Activated CD8-positive, alpha-beta T cell treated with anti-CD3 and anti-CD28 coated beads, Interleukin-2, amount 10 ng/mL, durations not matched to agents 7 days and 5 days (primary cell): Measurements from ENCODE around the gene CHEK2. TPM values are rescaled to one million over a fixed set of nuclear protein-coding genes. Genes with fewer than 3 reads are reported as not detected.
"Not testable (repeated sequence)": the region's sequence is repeated elsewhere in the genome, so short reads cannot be mapped to it uniquely, and the experiment has no call there.

Experiments used
- ATAC-seq: fragments of 150-1000 bp; cut with Tn5 transposase; one replicate; pipeline ENCODE4 v1.10.0; 2021; ENCODE audit warnings: moderate library complexity
- CTCF ChIA-PET: fragments of 350-600 bp; sonication (Branson Sonifier 250); formaldehyde crosslinking; loops from one replicate; lab custom pipeline; 2021; ENCODE audit warnings: antibody characterized with exemption; lab: Charles Lee
- POLR2A ChIA-PET: fragments of 350-600 bp; sonication (Branson Sonifier 250); formaldehyde crosslinking; loops from one replicate; lab custom pipeline; 2021; ENCODE audit warnings: antibody characterized with exemption; lab: Charles Lee
- DNase-seq: peaks from one replicate; pipeline ENCODE4 v3.0.0-alpha.2; 2020
- H3K27ac Mint-ChIP-seq: one replicate; pipeline ENCODE4 v1.8.0; 2021; ENCODE audit warnings: mild to moderate bottlenecking, mixed read lengths
- H3K27me3 Mint-ChIP-seq: one replicate; pipeline ENCODE4 v1.8.0; 2021; ENCODE audit warnings: low read depth, mixed read lengths
- H3K36me3 Mint-ChIP-seq: one replicate; pipeline ENCODE4 v1.8.0; 2021; ENCODE audit warnings: low read depth, mixed read lengths
- H3K4me1 Mint-ChIP-seq: one replicate; pipeline ENCODE4 v1.8.0; 2021; ENCODE audit warnings: low read depth, mixed read lengths
- H3K4me3 Mint-ChIP-seq: one replicate; pipeline ENCODE4 v1.8.0; 2021; ENCODE audit warnings: mild to moderate bottlenecking, mixed read lengths
- H3K9me3 Mint-ChIP-seq: one replicate; pipeline ENCODE4 v1.8.0; 2022; ENCODE audit warnings: mixed read lengths; ENCODE audit not compliant: insufficient read depth
- total RNA-seq, 2 experiments: library from RNA; stranded (reverse); gene quantifications; one replicate each; pipeline ENCODE4 v1.2.3, GENCODE V29; 2021

The CHEK2 gene
- total RNA-seq, 2 experiments from 2014 or later: 43.7 to 47.9 TPM

DNA sequence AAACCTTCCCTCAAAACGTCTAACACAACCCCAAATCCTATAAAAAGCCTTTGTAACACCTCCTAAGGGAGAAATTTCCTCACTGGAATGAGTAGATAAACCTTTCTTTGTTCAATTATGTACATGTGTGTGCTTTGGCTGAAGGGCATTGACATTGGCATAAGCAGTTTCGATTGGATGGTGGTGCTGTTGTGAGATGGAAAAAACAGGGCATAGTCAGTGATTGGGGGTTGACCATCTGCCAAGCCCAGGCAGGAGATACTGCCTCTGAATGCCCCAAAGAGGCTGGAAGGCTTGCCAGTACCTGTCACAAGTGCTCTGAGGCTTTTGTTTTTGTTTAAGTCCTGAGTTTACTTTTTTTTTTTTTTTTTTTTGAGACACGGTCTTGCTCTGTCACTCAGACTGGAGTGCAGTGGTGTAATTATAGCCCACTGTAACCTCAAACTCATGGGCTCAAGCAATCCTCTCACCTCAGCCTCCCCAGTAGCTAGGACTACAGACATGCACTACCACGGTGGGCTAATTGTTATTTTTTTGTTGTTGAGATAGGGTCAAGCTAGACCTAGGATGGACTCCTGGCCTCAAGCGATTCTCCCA lies 29.7 kb upstream of the CHEK2 start:
- ChIA-PET POLR2A (no interaction called here), CTCF (interaction anchor here (1.4 to 3.0 kb wide), 2 partner anchors 28 to 40 kb away, joined by 5 to 18 read pairs; partner anchors contain the start of gene XBP1)
- H3K36me3 Mint-ChIP-seq: peaks cover 25% of the 10 kb centered on the region
- H3K27ac Mint-ChIP-seq: no peak overlapping the region
- ATAC-seq: no peak
- H3K27me3 Mint-ChIP-seq: peaks cover 7% of the 10 kb centered on the region
- H3K4me1 Mint-ChIP-seq: peaks cover 26% of the 10 kb centered on the region
- DNase-seq: no peak
- no peak overlapping the region for H3K4me3 Mint-ChIP-seq
- H3K9me3 Mint-ChIP-seq: peaks cover 3% of the 10 kb centered on the region

DNA sequence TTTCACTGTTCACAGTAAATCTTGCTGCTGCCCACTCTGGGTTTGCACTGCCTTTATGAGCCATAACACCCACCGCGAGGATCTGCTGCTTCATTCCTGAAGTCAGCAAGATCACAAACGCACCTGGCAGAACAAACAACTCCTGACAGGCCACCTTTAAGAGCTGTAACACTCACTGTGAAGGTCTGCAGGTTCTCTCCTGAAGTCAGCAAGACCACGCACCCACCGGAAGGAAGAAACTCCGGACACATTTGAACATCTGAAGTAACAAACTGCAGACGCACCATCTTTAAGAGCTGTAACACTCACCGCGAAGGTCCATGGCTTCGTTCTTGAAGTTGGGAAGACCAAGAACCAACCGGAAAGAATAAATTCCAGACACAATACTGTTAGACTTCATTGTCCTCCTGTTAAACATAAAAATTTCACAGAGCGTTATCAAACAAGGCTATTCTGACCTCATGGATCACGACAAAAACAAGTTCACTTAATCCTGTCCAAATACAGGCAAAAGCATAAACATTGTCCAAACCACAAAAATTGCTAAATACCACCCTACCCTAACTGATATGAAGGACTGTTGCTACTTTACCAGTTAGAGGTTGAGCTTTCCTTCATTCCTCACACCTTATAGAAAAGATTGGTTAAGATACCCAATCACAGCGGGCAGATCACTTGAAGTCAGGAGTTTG lies 27.9 kb upstream of the CHEK2 start:
- DNase-seq (no peak), ATAC-seq (no peak)
- Mint-ChIP-seq H3K4me1 (peaks cover 10% of the 10 kb centered on the region), H3K4me3 (no peak overlapping the region), H3K9me3 (peaks cover 3% of the 10 kb centered on the region), H3K27me3 (peaks cover 7% of the 10 kb centered on the region), H3K27ac (no peak overlapping the region), H3K36me3 (peaks cover 9% of the 10 kb centered on the region)
- ChIA-PET POLR2A (interaction anchor here (1.1 kb wide), 1 partner anchor 31 kb away, joined by 3 read pairs; the partner anchor contains the start of gene XBP1), CTCF (no interaction called here)

DNA sequence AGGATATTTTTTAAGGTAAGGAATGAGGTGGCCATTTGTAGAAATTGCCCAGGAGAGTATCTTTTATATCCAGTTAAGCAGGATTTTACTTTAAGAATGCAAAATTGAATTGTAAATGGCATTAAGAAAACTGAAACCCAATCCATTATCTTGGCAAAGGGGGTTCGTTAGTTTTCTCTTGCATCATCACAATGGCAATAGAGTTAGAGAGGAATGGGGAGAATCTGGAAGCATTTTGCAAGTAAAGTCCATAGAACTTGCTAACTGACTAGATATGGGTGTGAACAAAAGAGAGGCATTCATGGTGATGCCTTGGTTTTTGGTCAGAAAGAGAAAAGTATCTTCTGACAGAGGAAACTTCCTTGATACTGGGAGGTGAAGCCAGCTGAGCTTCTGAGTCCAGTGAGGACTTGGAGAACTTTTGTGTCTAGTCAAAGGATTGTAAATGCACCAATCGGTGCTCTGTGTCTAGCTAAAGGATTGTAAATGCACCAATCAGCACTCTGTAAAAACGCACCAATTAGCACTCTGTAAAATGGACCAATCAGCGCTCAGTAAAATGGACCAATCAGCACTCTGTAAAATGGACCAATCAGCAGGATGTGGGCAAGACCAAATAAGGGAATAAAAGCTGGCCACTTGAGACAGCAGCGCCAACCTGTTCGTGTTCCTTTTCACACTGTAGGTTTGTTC lies 27.2 kb upstream of the CHEK2 start:
- H3K27me3 Mint-ChIP-seq: peaks cover 7% of the 10 kb centered on the region
- DNase-seq (no peak), ATAC-seq (no peak)
- POLR2A ChIA-PET: interaction anchor here (1.1 kb wide), 1 partner anchor 32 kb away, joined by 3 read pairs; the partner anchor contains the start of gene XBP1
- peaks cover 8% of the 10 kb centered on the region for H3K4me1 Mint-ChIP-seq
- no peak overlapping the region for H3K4me3 Mint-ChIP-seq
- H3K36me3 Mint-ChIP-seq: peaks cover 6% of the 10 kb centered on the region
- H3K9me3 Mint-ChIP-seq: peaks cover 3% of the 10 kb centered on the region
- CTCF ChIA-PET: no interaction called here
- no peak overlapping the region for H3K27ac Mint-ChIP-seq

DNA sequence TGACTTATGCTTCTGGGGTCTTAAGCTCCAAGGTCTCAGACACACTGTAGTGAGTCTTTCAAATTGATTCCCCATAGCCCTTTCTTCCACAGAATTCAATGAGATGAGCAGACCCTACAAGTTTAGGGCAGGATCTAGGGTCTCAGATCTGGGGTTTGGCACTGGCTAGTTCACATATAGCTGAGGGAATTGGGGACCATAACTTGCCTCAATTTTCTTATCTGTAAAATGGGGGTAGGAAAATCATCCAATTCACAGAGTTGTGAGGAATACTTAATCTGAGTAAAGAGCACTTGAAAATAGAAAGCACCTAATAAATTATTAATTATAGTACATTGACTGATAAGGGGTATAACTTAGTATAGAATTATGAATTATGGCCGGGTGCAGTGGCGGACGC lies 25.0 kb upstream of the CHEK2 start:
- CTCF ChIA-PET: interaction anchor here (0.6 to 0.7 kb wide), 2 partner anchors 17 to 66 kb away, joined by 3 to 4 read pairs; no protein-coding TSS in a partner anchor
- Mint-ChIP-seq H3K36me3 (no peaks in the 10 kb centered on the region), H3K9me3 (peaks cover 3% of the 10 kb centered on the region), H3K27me3 (peaks cover 7% of the 10 kb centered on the region), H3K4me1 (peaks cover under 1% of the 10 kb centered on the region), H3K4me3 (no peak overlapping the region), H3K27ac (no peak overlapping the region)
- DNase-seq (no peak), ATAC-seq (no peak)
- POLR2A ChIA-PET: interaction anchor here (0.6 kb wide), 1 partner anchor 57 kb away, joined by 3 read pairs; no protein-coding TSS in a partner anchor

DNA sequence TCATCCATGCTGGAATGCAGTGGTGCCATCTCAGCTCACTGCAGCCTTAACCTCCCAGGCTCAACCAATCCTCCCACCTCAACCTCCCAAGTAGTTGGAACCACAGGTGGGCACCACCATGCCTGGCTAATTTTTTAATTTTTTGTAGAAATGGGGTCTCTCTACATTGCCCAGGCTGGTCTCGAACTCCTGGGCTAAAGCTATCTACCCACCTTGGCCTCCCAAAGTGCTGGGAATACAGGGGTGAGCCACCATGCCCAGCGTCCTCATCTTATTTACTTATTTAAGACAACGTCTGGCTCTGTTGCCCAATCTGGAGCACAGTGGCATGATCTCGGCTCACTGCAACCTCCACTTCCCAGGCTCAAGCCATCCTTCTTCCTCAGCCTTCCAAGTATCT lies 20.4 kb upstream of the CHEK2 start:
- CTCF ChIA-PET: interaction anchor here (1.0 to 1.4 kb wide), 2 partner anchors 10 to 12 kb away, joined by 3 to 4 read pairs; no protein-coding TSS in a partner anchor
- not testable (repeated sequence) for H3K27ac Mint-ChIP-seq, ATAC-seq, H3K4me3 Mint-ChIP-seq, DNase-seq, H3K27me3 Mint-ChIP-seq, H3K36me3 Mint-ChIP-seq, H3K9me3 Mint-ChIP-seq
- POLR2A ChIA-PET: interaction anchor here (0.6 kb wide), 1 partner anchor 155 kb away, joined by 4 read pairs; no protein-coding TSS in a partner anchor
- H3K4me1 Mint-ChIP-seq: peaks cover 12% of the 10 kb centered on the region

DNA sequence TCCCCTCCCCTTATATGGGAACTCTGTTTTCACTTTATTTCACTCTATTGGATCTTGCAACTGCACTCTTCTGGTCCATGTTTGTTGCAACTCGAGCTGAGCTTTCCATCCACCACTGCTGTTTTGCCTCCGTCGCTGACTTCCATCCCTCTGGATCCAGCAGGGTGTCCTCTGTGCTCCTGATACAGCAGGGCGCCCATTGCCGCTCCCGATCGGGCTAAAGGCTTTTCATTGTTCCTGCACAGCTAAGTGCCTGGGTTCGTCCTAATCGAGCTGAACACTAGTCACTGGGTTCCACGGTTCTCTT lies 19.8 kb upstream of the CHEK2 start:
- ATAC-seq (no peak), DNase-seq (no peak)
- Mint-ChIP-seq H3K4me1 (peaks cover 12% of the 10 kb centered on the region), H3K9me3 (no peaks in the 10 kb centered on the region), H3K27ac (no peak overlapping the region), H3K27me3 (no peaks in the 10 kb centered on the region), H3K36me3 (peaks cover 7% of the 10 kb centered on the region), H3K4me3 (no peak overlapping the region)
- CTCF ChIA-PET: interaction anchor here (1.0 to 1.4 kb wide), 2 partner anchors 9 to 11 kb away, joined by 3 to 4 read pairs; no protein-coding TSS in a partner anchor
- POLR2A ChIA-PET: interaction anchor here (0.6 to 0.8 kb wide), 3 partner anchors 12 to 154 kb away, joined by 3 to 4 read pairs (median 3); partner anchors contain the start of gene CCDC117

DNA sequence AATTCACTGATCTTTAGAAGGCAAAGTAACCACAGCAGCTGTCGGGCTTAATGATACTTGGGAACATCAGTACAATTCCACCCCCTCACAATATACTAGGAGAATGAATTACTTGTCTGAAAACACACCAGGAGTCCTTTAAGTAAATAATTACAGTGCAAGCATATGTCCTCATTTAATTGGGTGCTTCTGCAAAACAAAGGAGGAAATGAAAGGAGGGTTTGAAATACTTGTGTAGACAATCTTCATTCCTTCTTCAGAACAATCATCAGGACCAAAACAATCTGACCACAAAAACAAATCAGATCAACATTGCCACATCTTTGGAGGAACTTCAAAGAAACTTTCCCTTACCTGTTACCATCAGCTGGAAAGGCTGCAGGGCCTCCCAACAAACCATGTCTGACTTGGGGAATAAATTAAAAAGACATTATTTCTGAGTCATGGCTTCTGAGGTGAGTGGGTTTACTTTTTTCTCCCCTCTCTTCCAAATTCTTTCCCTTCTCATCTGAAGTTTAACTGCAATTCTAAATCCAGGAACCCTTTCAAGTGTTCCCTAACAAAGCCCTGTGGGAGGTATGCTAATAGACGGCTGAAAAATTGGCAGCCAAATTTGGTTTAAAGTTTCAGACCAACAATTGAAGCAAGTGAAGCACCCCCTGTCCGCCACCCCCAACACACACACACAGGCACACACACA lies 18.4 kb upstream of the CHEK2 start:
- Mint-ChIP-seq H3K4me1 (peaks cover 12% of the 10 kb centered on the region), H3K27ac (no peak overlapping the region), H3K27me3 (no peaks in the 10 kb centered on the region), H3K4me3 (no peak overlapping the region), H3K36me3 (peaks cover 11% of the 10 kb centered on the region), H3K9me3 (no peaks in the 10 kb centered on the region)
- POLR2A ChIA-PET: no interaction called here
- CTCF ChIA-PET: no interaction called here
- ATAC-seq (no peak), DNase-seq (no peak)

DNA sequence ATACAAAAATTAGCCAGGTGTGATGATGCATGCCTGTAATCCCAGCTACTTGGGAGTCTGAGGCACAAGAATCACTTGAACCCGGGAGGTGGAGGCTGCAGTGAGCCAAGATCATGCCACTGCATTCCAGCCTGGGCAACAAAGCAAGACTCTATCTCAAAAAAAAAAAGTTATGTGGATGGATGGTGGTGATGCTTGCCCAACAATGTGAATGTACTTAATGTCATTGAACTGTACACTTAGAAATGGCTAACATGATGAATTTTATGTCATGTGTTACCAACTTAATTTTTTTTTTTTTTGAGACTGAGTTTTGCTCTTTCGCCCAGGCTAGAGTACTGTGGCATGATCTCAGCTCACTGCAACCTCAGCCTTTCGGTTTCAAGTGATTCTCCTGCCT lies 12.9 kb upstream of the CHEK2 start:
- H3K27me3 Mint-ChIP-seq, H3K9me3 Mint-ChIP-seq, POLR2A ChIA-PET, ATAC-seq, H3K4me3 Mint-ChIP-seq, DNase-seq: not testable (repeated sequence)
- CTCF ChIA-PET: interaction anchor here (1.5 kb wide), 1 partner anchor 75 kb away, joined by 4 read pairs; no protein-coding TSS in a partner anchor
- H3K27ac Mint-ChIP-seq: peak overlapping the region; percentile 20
- H3K36me3 Mint-ChIP-seq: peaks cover 32% of the 10 kb centered on the region
- peaks cover 12% of the 10 kb centered on the region for H3K4me1 Mint-ChIP-seq

DNA sequence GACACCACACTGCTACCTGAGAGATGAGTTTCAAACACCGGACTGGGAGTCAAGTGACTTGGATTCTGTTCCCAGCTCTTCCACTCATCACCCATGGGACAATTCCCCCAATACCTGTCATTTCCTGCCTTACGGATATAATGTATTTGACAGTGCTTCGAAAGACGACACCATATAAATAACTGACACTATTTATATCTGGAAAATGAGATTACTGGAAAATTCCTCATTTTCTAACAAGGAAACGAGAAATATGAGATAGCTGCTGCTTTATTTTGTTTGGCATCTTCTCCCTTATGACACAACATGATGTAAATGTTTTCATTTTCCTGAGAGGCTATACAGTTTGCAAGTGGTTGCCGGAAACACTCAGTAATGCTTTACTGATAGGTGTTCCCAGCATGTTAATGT lies 8.9 kb upstream of the CHEK2 start:
- Mint-ChIP-seq H3K4me1 (peaks cover 32% of the 10 kb centered on the region), H3K36me3 (peaks cover 46% of the 10 kb centered on the region), H3K27ac (no peak overlapping the region), H3K27me3 (no peaks in the 10 kb centered on the region), H3K4me3 (no peak overlapping the region), H3K9me3 (no peaks in the 10 kb centered on the region)
- DNase-seq (no peak), ATAC-seq (no peak)
- POLR2A ChIA-PET: interaction anchor here (0.8 to 0.9 kb wide), 2 partner anchors 9 to 23 kb away, joined by 3 read pairs; partner anchors contain the start of genes CHEK2 and HSCB
- CTCF ChIA-PET: interaction anchor here (1.2 to 1.3 kb wide), 2 partner anchors 12 to 22 kb away, joined by 3 to 5 read pairs; partner anchors contain the start of gene CCDC117

DNA sequence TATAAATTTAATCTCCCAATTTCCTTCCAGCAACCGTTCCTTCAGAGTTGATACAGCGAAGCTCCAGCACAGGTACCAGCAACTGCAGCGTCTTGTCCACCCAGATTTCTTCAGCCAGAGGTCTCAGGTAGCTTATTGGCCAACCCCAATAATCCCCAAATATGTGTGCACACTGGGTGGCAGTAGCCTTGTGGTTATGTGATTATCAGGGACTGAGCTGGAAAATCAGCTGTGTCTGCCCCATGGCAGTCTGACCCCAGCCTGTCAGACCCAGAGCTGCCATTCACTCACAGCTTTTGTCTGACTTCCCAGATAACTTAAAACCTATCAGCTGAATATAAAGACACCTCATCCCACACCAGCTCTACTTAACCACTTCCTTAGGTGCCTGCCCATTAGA lies 2.2 kb upstream of the CHEK2 start:
- ChIA-PET POLR2A (interaction anchor here (0.6 to 3.8 kb wide), 4 partner anchors 10 to 55 kb away, joined by 3 to 24 read pairs (median 6); partner anchors contain the start of gene CCDC117), CTCF (interaction anchor here (0.9 to 1.5 kb wide), 3 partner anchors 29 to 410 kb away, joined by 3 to 8 read pairs (median 3); partner anchors contain the start of gene CCDC117)
- no peak for ATAC-seq
- no peaks in the 10 kb centered on the region for H3K27me3 Mint-ChIP-seq
- no peak for DNase-seq
- H3K36me3 Mint-ChIP-seq: peaks cover 47% of the 10 kb centered on the region
- H3K9me3 Mint-ChIP-seq: no peaks in the 10 kb centered on the region
- peaks cover 47% of the 10 kb centered on the region for H3K4me1 Mint-ChIP-seq
- peak overlapping the region; percentile 87 for H3K4me3 Mint-ChIP-seq
- no peak overlapping the region for H3K27ac Mint-ChIP-seq

DNA sequence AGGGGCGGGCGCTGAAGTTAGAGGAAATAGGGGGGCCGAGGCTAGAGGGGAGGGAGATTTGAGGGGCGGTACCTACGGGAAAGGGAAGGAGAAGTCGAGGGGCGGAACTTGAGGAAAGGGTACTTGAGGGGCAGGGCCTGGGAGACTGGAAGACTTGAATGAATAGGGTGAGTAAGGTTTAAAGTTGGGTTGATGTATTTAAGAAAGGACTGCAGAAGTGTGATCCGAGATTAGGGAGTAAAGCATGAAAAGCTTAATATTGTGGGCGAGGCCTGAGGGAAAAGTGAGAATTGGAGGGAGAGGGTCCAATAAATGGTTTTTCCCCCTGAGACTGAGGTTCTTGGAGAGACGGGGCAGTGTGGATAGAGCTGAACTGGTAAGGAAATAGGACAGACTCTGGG lies 942 bp upstream of the CHEK2 start:
- no peaks in the 10 kb centered on the region for H3K27me3 Mint-ChIP-seq
- peaks cover 42% of the 10 kb centered on the region for H3K4me1 Mint-ChIP-seq
- H3K27ac Mint-ChIP-seq: peak overlapping the region; percentile 82
- peaks cover 50% of the 10 kb centered on the region for H3K36me3 Mint-ChIP-seq
- ChIA-PET CTCF (interaction anchor here (0.8 to 1.7 kb wide), 2 partner anchors 57 to 61 kb away, joined by 3 to 6 read pairs; no protein-coding TSS in a partner anchor), POLR2A (interaction anchor here (0.5 to 3.8 kb wide), 3 partner anchors 31 to 76 kb away, joined by 4 to 24 read pairs (median 6); partner anchors contain the start of gene CCDC117)
- DNase-seq: no peak
- peak overlapping the region; percentile 87 for H3K4me3 Mint-ChIP-seq
- no peaks in the 10 kb centered on the region for H3K9me3 Mint-ChIP-seq
- no peak for ATAC-seq
